ENCODE results near the gene IL13RA1. TPM values are rescaled to one million over a fixed set of nuclear protein-coding genes. Genes with fewer than 3 reads are reported as not detected.

IL13RA1 gene
- polyA plus RNA-seq, 2 of the 4 experiments (the other 2 are of a cell fraction) = 51.1 to 86.8 TPM

DNA sequence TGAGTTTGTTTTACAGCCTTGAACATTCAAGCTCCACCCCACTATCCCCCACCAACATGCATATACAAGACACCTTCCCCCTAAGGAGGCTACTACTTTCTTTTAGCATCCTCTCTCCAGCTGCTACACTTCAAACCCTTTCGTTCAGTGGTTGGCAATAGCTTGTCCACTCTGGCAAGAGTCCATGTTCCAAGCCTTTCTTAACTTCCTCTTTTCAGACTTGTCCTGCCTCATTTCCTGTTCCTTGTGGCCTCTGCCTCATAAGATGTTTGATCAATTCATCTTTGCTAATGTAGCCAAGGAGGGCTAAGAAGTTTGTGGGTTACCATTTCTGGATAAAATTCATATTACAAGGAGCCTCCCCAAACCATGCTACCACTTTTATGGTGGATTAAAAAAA, 75.5 kb downstream of the IL13RA1 start (continued):
- TF ChIP-seq, protein P1, sequence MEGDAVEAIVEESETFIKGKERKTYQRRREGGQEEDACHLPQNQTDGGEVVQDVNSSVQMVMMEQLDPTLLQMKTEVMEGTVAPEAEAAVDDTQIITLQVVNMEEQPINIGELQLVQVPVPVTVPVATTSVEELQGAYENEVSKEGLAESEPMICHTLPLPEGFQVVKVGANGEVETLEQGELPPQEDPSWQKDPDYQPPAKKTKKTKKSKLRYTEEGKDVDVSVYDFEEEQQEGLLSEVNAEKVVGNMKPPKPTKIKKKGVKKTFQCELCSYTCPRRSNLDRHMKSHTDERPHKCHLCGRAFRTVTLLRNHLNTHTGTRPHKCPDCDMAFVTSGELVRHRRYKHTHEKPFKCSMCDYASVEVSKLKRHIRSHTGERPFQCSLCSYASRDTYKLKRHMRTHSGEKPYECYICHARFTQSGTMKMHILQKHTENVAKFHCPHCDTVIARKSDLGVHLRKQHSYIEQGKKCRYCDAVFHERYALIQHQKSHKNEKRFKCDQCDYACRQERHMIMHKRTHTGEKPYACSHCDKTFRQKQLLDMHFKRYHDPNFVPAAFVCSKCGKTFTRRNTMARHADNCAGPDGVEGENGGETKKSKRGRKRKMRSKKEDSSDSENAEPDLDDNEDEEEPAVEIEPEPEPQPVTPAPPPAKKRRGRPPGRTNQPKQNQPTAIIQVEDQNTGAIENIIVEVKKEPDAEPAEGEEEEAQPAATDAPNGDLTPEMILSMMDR (IDR thresholded peaks at IDR 0.05) = no peak
- TF ChIP-seq POLR2AphosphoS2 (conservative IDR thresholded peaks at IDR 0.05; ENCODE audit: low read length) (no peak), ZNF302 (CRISPR knock-in tag; IDR thresholded peaks at IDR 0.05) (no peak), PHF8 (IDR thresholded peaks at IDR 0.05; ENCODE audit: borderline replicate concordance, low read depth) (no peak), MAFK (IDR thresholded peaks at IDR 0.05; ENCODE audit: partially characterized antibody) (no peak)

DNA sequence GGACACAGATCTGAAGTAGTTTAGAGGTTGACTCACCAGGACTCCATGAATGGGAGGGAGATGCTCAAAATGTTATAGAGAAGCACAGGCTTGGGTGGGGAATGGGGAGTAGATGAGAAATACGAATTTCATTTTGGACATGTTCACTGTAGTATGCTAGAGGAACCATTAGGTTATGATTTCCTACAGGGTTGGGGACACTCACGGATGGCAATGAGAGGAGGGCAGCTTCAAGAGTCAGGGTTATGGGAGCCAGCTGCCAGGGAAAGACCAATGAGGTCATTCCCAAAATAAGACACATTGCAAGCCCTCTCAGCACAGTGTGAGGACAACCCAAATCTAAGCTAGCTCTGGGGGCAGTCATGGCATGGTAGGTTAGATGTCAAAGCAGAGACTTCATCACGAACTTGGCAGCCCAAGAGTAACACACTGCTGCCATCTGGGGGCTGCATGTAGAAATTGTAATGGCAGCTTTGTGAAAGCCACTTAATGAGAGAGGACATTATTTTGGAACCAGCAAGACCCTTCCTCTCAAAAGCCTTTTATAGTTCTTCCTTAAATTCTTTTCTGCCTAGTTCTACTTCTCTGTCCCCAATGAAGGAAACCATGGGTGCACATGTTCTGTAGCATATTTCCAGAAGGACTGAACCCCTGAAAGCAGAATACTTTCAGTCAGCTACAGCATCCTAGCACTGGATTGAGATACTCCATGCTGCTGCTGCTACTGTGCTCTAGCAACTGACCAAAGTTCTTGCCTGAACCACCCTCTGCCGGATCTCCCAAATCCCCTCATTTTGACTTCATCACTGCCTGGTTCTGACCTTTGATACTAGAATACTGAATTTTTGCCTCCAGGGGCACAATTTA, 80.0 kb downstream of the IL13RA1 start:
- Histone ChIP-seq H3K9me3 (no peaks in the 10 kb centered on the region), H3K27ac (no peak overlapping the region), H3K4me2 (no peak overlapping the region), H3K4me3 (no peak overlapping the region), H3K4me1 (no peaks in the 10 kb centered on the region)
- DNase-seq (ENCODE audit: low read depth in 1 of 2, low spot score in 1 of 2) (peak; percentile 26 to 67), ATAC-seq (peak; percentile 86 to 88), FAIRE-seq (peak; percentile 98)
- POLR2A ChIA-PET = no interaction called here
- CTCF ChIA-PET = interaction anchor here (0.6 to 8.3 kb wide), 36 partner anchors 9 to 406 kb away, joined by 3 to 82 read pairs (median 4); partner anchors contain the start of gene ZCCHC12
- WGBS (ENCODE audit: missing lambda C conversion rate) = 25% methylated on average over 4 of the region's 4 CpGs
- TF ChIP-seq TFCP2L1 (CRISPR knock-in tag; IDR thresholded peaks at IDR 0.05) = no peak
- TF ChIP-seq, protein P2, sequence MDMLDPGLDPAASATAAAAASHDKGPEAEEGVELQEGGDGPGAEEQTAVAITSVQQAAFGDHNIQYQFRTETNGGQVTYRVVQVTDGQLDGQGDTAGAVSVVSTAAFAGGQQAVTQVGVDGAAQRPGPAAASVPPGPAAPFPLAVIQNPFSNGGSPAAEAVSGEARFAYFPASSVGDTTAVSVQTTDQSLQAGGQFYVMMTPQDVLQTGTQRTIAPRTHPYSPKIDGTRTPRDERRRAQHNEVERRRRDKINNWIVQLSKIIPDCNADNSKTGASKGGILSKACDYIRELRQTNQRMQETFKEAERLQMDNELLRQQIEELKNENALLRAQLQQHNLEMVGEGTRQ (IDR thresholded peaks at IDR 0.05) = no peak
- no peak for TF ChIP-seq FOXS1 (CRISPR knock-in tag; IDR thresholded peaks at IDR 0.05)
- no peak for TF ChIP-seq EHF (CRISPR knock-in tag; IDR thresholded peaks at IDR 0.05)
- TF ChIP-seq, protein P3, sequence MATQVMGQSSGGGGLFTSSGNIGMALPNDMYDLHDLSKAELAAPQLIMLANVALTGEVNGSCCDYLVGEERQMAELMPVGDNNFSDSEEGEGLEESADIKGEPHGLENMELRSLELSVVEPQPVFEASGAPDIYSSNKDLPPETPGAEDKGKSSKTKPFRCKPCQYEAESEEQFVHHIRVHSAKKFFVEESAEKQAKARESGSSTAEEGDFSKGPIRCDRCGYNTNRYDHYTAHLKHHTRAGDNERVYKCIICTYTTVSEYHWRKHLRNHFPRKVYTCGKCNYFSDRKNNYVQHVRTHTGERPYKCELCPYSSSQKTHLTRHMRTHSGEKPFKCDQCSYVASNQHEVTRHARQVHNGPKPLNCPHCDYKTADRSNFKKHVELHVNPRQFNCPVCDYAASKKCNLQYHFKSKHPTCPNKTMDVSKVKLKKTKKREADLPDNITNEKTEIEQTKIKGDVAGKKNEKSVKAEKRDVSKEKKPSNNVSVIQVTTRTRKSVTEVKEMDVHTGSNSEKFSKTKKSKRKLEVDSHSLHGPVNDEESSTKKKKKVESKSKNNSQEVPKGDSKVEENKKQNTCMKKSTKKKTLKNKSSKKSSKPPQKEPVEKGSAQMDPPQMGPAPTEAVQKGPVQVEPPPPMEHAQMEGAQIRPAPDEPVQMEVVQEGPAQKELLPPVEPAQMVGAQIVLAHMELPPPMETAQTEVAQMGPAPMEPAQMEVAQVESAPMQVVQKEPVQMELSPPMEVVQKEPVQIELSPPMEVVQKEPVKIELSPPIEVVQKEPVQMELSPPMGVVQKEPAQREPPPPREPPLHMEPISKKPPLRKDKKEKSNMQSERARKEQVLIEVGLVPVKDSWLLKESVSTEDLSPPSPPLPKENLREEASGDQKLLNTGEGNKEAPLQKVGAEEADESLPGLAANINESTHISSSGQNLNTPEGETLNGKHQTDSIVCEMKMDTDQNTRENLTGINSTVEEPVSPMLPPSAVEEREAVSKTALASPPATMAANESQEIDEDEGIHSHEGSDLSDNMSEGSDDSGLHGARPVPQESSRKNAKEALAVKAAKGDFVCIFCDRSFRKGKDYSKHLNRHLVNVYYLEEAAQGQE (IDR thresholded peaks at IDR 0.05) = no peak
- no peak for TF ChIP-seq RFX5 (IDR thresholded peaks at IDR 0.05)
- TF ChIP-seq RAD21 (conservative IDR thresholded peaks at IDR 0.05 in 1 of 2, IDR thresholded peaks at IDR 0.05 in 1 of 2) = peak; percentile 88 to 94
- TF ChIP-seq POLR2AphosphoS2 (conservative IDR thresholded peaks at IDR 0.05; ENCODE audit: low read length) = no peak
- no peak for TF ChIP-seq NPAS2 (CRISPR knock-in tag; IDR thresholded peaks at IDR 0.05; ENCODE audit: borderline replicate concordance)
- TF ChIP-seq, protein P1 (IDR thresholded peaks at IDR 0.05) = peak; percentile 79
- TF ChIP-seq SMC3 (IDR thresholded peaks at IDR 0.05) = peak; percentile 92
- TF ChIP-seq MAFK (IDR thresholded peaks at IDR 0.05; ENCODE audit: partially characterized antibody) = no peak
- no peak for TF ChIP-seq MAZ (IDR thresholded peaks at IDR 0.05; ENCODE audit: borderline replicate concordance, low read depth, low read length)
- TF ChIP-seq, protein P4, sequence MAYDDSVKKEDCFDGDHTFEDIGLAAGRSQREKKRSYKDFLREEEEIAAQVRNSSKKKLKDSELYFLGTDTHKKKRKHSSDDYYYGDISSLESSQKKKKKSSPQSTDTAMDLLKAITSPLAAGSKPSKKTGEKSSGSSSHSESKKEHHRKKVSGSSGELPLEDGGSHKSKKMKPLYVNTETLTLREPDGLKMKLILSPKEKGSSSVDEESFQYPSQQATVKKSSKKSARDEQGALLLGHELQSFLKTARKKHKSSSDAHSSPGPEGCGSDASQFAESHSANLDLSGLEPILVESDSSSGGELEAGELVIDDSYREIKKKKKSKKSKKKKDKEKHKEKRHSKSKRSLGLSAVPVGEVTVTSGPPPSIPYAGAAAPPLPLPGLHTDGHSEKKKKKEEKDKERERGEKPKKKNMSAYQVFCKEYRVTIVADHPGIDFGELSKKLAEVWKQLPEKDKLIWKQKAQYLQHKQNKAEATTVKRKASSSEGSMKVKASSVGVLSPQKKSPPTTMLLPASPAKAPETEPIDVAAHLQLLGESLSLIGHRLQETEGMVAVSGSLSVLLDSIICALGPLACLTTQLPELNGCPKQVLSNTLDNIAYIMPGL (CRISPR knock-in tag; IDR thresholded peaks at IDR 0.05; ENCODE audit: borderline replicate concordance) = no peak
- TF ChIP-seq KDM1A (IDR thresholded peaks at IDR 0.05; ENCODE audit: low read depth) = no peak
- TF ChIP-seq PHF8 (IDR thresholded peaks at IDR 0.05; ENCODE audit: borderline replicate concordance, low read depth) = no peak
- TF ChIP-seq EHMT2 (IDR thresholded peaks at IDR 0.05; ENCODE audit: low read depth) = no peak
- TF ChIP-seq CBX2 (IDR thresholded peaks at IDR 0.05; ENCODE audit: borderline replicate concordance, low read depth) = no peak
- TF ChIP-seq, protein P5, sequence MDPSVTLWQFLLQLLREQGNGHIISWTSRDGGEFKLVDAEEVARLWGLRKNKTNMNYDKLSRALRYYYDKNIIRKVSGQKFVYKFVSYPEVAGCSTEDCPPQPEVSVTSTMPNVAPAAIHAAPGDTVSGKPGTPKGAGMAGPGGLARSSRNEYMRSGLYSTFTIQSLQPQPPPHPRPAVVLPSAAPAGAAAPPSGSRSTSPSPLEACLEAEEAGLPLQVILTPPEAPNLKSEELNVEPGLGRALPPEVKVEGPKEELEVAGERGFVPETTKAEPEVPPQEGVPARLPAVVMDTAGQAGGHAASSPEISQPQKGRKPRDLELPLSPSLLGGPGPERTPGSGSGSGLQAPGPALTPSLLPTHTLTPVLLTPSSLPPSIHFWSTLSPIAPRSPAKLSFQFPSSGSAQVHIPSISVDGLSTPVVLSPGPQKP (IDR thresholded peaks at IDR 0.05; ENCODE audit: low read depth, low read length) = no peak
- TF ChIP-seq, protein P6, sequence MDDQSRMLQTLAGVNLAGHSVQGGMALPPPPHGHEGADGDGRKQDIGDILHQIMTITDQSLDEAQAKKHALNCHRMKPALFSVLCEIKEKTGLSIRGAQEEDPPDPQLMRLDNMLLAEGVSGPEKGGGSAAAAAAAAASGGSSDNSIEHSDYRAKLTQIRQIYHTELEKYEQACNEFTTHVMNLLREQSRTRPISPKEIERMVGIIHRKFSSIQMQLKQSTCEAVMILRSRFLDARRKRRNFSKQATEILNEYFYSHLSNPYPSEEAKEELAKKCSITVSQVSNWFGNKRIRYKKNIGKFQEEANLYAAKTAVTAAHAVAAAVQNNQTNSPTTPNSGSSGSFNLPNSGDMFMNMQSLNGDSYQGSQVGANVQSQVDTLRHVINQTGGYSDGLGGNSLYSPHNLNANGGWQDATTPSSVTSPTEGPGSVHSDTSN (IDR thresholded peaks at IDR 0.05) = no peak

Measured in A549 (cell line).